GM12878 (cell line): ENCODE measurements around the gene ZNF341. TPM values are rescaled to one million over a fixed set of nuclear protein-coding genes. Genes with fewer than 3 reads are reported as not detected.

Source experiments
- EED ChIP-seq: sonication (generic); IDR thresholded peaks from 2 replicates; pipeline ENCODE4 v1.6.1; 2016; ENCODE audit warnings: antibody characterized with exemption, low read depth
- NBN ChIP-seq: fragments of 450-650 bp; IDR thresholded peaks from 2 replicates; pipeline ENCODE4 v1.6.1; 2016
- RELA ChIP-seq: fragments of 450-650 bp; IDR thresholded peaks from 2 replicates; pipeline ENCODE4 v1.8.0; 2014; ENCODE audit warnings: borderline replicate concordance; ENCODE audit not compliant: partially characterized antibody
- polyA plus RNA-seq, 11 experiments: library from polyadenylated mRNA; depleted of rRNA in 4 of 11; unstranded in 6 of 11; stranded (reverse) in 5 of 11; fragments of >200 nt; fragmentation: Nextera tagmentation in 4 of 11; fragmentation: Illumina TruSeq in 1 of 11; extraction: Ambion mirVana in 4 of 11; extraction: Trizol in 1 of 11; gene quantifications; 1 replicate in 1 of 11; 2 replicates in 10 of 11; pipeline versions ENCODE4 v1.2.1 to v1.2.3, GENCODE V29; 2011 to 2016; ENCODE audit warnings: inconsistent platforms in 2 of 11, missing spikeins in 2 of 11, low read depth in 1 of 11
- total RNA-seq, 4 experiments: library from RNA; depleted of rRNA in 3 of 4; stranded (reverse); fragments of >200 nt in 3 of 4; fragmentation: Illumina TruSeq in 1 of 4; extraction: Trizol in 1 of 4; gene quantifications; 2 replicates each; pipeline versions ENCODE4 v1.2.1 to v1.2.3, GENCODE V29; 2013 to 2021
- TF ChIP-seq, protein P1 (sequence below): IDR thresholded peaks from 2 replicates; pipeline ENCODE4 v1.6.1; 2011; ENCODE audit warnings: low read depth, mild to moderate bottlenecking, low read length, moderate library complexity, borderline replicate concordance; ENCODE audit errors: extremely low read depth
- TF ChIP-seq, protein P2 (sequence below): fragments of 150-350 bp; IDR thresholded peaks from 2 replicates; pipeline ENCODE4 v1.6.1; 2016; ENCODE audit warnings: low read depth, low read length
- TF ChIP-seq, protein P3 (sequence below): fragments of 450-650 bp; formaldehyde crosslinking; IDR thresholded peaks from 2 replicates; pipeline ENCODE4 v1.4.0; 2022; ENCODE audit warnings: mild to moderate bottlenecking, moderate library complexity

ZNF341 gene
- total and polyA plus RNA-seq, 10 of the 15 experiments (the other 5 are each of a cell fraction or from before 2014, with no cell fraction given): 0.18 to 5.0 (median 2.6) TPM

DNA sequence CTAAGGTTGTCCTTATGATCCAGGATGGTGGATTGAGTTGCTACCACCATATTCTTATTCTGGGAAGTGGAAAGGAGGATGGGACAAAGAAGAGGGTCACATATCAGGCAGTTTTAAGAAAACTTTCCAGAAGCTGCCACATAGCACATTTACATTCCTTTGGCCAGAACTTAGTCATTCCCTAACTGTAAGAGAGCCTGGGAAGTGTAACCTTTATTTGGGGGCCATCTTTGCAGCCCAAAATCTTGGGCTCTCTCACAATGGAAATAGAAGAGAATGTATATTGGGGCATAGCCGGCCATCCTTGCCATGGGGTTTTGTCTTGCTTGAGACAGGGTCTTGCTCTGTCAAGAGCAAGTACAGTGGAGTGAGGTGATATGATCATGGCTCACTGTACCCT is 8.4 kb downstream of the ZNF341 start (continued):
- TF ChIP-seq, protein P1, sequence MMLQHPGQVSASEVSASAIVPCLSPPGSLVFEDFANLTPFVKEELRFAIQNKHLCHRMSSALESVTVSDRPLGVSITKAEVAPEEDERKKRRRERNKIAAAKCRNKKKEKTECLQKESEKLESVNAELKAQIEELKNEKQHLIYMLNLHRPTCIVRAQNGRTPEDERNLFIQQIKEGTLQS: no peak
- no peak for TF ChIP-seq RELA
- TF ChIP-seq, protein P2, sequence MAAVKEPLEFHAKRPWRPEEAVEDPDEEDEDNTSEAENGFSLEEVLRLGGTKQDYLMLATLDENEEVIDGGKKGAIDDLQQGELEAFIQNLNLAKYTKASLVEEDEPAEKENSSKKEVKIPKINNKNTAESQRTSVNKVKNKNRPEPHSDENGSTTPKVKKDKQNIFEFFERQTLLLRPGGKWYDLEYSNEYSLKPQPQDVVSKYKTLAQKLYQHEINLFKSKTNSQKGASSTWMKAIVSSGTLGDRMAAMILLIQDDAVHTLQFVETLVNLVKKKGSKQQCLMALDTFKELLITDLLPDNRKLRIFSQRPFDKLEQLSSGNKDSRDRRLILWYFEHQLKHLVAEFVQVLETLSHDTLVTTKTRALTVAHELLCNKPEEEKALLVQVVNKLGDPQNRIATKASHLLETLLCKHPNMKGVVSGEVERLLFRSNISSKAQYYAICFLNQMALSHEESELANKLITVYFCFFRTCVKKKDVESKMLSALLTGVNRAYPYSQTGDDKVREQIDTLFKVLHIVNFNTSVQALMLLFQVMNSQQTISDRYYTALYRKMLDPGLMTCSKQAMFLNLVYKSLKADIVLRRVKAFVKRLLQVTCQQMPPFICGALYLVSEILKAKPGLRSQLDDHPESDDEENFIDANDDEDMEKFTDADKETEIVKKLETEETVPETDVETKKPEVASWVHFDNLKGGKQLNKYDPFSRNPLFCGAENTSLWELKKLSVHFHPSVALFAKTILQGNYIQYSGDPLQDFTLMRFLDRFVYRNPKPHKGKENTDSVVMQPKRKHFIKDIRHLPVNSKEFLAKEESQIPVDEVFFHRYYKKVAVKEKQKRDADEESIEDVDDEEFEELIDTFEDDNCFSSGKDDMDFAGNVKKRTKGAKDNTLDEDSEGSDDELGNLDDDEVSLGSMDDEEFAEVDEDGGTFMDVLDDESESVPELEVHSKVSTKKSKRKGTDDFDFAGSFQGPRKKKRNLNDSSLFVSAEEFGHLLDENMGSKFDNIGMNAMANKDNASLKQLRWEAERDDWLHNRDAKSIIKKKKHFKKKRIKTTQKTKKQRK: no peak
- TF ChIP-seq NBN: no peak
- TF ChIP-seq, protein P3, sequence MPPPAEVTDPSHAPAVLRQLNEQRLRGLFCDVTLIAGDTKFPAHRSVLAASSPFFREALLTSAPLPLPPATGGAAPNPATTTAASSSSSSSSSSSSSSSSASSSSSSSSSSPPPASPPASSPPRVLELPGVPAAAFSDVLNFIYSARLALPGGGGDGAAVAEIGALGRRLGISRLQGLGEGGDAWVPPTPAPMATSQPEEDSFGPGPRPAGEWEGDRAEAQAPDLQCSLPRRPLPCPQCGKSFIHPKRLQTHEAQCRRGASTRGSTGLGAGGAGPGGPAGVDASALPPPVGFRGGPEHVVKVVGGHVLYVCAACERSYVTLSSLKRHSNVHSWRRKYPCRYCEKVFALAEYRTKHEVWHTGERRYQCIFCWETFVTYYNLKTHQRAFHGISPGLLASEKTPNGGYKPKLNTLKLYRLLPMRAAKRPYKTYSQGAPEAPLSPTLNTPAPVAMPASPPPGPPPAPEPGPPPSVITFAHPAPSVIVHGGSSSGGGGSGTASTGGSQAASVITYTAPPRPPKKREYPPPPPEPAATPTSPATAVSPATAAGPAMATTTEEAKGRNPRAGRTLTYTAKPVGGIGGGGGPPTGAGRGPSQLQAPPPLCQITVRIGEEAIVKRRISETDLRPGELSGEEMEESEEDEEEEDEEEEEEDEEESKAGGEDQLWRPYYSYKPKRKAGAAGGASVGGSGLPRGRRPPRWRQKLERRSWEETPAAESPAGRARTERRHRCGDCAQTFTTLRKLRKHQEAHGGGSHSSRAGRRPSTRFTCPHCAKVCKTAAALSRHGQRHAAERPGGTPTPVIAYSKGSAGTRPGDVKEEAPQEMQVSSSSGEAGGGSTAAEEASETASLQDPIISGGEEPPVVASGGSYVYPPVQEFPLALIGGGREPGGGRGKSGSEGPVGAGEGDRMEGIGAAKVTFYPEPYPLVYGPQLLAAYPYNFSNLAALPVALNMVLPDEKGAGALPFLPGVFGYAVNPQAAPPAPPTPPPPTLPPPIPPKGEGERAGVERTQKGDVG (CRISPR knock-in tag): no peak
- no peak for TF ChIP-seq EED
